AG08395 (cell line): ENCODE measurements around the gene DSG4.

Experiments
- DNase-seq: peaks from one replicate; pipeline ENCODE4 v3.0.0; 2012; ENCODE audit warnings: mixed read lengths, low spot score

Gene DSG4

DNA sequence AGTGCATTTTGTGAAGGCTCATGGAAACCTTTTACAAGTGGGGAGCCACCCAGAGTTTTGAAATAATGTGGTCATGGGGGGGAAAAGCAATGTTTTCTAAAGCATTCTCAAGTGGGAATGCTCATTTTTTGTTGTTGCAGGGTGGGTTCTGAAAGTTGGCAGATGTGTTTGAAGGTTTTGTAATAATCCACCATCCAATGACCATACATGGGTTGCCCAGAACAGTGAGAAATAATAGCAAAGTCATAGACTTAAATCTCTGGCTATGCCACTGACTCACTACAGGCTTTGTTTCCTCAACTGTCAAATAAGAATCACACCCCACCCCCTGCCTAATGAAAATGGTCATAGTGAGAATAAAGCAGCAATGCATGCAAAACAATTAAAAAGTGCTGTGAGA lies 73.8 kb downstream of the DSG4 start:
- DNase-seq: no peak

DNA sequence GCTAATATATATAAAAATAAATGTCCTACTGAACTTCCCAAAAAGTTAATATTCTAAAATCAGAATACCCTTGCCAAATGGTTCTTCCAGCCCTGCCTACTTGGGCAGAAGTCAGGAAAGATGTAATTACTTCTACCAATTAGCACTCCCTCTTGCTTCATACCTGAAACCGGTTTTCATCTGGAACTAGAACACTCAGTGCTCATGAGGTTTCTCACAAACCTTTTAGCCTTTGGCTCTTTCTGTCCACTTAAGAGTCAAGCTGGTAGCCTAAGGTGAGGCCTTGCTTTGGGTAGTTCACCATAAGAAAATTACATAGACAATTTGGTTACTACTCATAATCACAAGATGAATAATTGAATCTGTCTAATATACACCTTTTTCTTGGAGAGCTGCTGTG lies 75.0 kb downstream of the DSG4 start:
- no peak for DNase-seq

DNA sequence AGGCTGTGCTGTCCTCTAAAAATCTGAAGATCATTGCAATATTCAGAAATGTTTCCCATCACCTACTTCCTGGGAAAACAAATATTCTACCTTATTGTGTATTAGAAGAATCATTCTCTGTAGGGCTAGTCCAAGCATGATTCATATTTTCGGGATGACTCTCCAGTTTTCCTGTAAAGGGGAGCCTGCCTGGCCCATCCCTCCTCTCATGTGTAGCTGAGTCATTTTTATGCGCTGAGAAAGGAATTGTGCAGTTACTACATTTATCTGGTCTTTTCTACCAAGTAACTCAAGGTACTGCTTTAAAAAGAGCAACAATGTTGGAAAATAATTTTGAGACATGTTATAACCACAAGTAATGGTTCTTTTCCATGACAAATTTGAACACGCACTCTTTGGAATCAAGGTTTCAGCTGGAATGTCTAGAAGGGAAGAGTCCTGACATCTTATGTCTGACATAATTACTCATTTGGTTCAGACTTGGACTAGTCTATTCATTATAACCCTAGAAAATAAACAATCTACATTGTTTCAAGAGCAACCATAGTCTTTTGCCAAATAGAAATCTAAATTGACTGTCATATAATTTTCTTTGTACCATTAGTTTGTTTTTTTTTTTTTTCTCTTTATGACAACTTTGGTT lies 77.6 kb downstream of the DSG4 start:
- DNase-seq: no peak
